Measurements from ENCODE around the gene LGALS4.

LGALS4 gene

DNA sequence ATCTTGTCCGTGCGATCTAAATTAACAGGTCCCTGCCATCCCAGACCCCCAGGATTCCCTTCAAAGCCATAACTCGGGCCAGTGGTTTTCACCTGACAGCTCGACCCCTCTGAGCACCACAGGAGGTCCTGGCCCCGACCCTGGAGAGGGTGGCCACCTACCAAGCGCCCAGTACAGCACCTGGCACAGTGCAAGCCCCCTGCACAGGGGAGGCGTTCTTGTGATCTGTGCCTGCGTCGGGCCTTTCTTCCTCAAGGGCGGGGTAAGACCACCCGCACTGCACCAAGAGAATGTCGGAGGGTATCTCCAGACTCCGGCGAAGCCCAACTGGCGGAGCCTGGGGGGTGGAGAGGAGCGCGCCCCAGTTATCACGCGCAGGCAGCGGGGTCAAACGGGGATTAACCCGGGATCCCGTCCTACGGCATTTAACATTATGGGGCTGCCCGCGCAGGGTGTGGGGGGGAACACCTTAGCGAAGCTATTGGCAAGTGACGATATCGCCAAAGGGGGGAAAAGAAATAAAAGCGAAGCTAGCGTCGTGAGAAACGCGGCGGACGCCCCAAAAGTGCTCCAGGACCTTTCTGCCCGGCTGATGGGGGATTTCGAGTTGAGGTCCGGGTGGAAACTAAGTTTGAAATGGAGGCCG is 38.4 kb upstream of the LGALS4 start:
- peak overlapping the region; percentile 82 for H3K9ac ChIP-seq (ENCODE audit: low read depth, low read length)
- TF ChIP-seq EZH2 (IDR thresholded peaks at IDR 0.05; ENCODE audit: borderline replicate concordance, low read depth, low read length, severe bottlenecking): no peak
- TF ChIP-seq, protein P1, sequence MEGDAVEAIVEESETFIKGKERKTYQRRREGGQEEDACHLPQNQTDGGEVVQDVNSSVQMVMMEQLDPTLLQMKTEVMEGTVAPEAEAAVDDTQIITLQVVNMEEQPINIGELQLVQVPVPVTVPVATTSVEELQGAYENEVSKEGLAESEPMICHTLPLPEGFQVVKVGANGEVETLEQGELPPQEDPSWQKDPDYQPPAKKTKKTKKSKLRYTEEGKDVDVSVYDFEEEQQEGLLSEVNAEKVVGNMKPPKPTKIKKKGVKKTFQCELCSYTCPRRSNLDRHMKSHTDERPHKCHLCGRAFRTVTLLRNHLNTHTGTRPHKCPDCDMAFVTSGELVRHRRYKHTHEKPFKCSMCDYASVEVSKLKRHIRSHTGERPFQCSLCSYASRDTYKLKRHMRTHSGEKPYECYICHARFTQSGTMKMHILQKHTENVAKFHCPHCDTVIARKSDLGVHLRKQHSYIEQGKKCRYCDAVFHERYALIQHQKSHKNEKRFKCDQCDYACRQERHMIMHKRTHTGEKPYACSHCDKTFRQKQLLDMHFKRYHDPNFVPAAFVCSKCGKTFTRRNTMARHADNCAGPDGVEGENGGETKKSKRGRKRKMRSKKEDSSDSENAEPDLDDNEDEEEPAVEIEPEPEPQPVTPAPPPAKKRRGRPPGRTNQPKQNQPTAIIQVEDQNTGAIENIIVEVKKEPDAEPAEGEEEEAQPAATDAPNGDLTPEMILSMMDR (IDR thresholded peaks at IDR 0.05; ENCODE audit: borderline replicate concordance, extremely low read depth, low read length, poor library complexity, severe bottlenecking): no peak
- peak overlapping the region; percentile 92 for H3K4me2 ChIP-seq (ENCODE audit: insufficient read depth, low read length)
- H3K79me2 ChIP-seq (ENCODE audit: insufficient read depth, low read length): peaks cover 41% of the 10 kb centered on the region
- ATAC-seq (ENCODE audit: insufficient read depth, low read depth) (no peak), DNase-seq (peak; percentile 65)
- H3K27me3 ChIP-seq (ENCODE audit: insufficient read depth, low read length, poor library complexity): no peaks in the 10 kb centered on the region
- H3K4me1 ChIP-seq (ENCODE audit: insufficient read depth, low read length): peaks cover 48% of the 10 kb centered on the region
- H2AFZ ChIP-seq (ENCODE audit: low read depth, low read length): peak overlapping the region; percentile 72
- peaks cover 29% of the 10 kb centered on the region for H4K20me1 ChIP-seq (ENCODE audit: insufficient read depth, low read length)
- no peaks in the 10 kb centered on the region for H3K9me3 ChIP-seq (ENCODE audit: insufficient read depth, low read length, severe bottlenecking)
- peak overlapping the region; percentile 93 for H3K27ac ChIP-seq (ENCODE audit: low read length)
- H3K36me3 ChIP-seq (ENCODE audit: insufficient read depth, low read length): peaks cover 30% of the 10 kb centered on the region
- peak overlapping the region; percentile 40 to 78 for H3K4me3 ChIP-seq (ENCODE audit: low read depth in 1 of 2, low read length in 2 of 2)

DNA sequence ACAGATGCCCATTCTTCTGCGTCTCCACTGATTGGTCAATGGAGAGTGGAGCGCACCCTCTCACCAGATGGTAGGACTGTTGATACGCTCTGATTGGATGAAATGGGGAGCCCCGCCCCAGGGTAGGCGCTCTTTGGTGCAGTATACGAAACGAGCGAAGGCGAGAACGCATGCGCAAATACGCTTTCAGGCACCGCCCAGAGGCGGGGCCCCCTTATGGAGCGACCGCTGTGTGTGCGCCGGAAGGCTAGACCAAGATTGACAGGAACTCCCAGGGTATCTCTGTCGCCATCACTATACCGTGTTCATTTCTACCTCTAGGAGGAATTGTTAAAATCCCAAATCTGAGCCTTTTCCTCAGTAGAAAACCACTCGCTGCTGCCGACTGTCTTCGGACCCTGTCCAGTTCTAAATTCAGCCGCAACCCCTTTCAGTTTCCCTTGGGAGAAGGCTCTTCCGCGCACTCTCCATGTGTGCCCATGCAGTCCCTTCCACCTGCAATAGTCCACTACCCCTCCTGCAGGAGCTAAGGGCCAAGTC is 37.8 kb upstream of the LGALS4 start:
- Histone ChIP-seq H3K36me3 (ENCODE audit: insufficient read depth, low read length) (peaks cover 36% of the 10 kb centered on the region), H3K9ac (ENCODE audit: low read depth, low read length) (peak overlapping the region; percentile 82), H3K9me3 (ENCODE audit: insufficient read depth, low read length, severe bottlenecking) (no peaks in the 10 kb centered on the region), H3K79me2 (ENCODE audit: insufficient read depth, low read length) (peaks cover 47% of the 10 kb centered on the region), H3K27ac (ENCODE audit: low read length) (peak overlapping the region; percentile 93), H3K27me3 (ENCODE audit: insufficient read depth, low read length, poor library complexity) (no peaks in the 10 kb centered on the region), H3K4me1 (ENCODE audit: insufficient read depth, low read length) (peaks cover 54% of the 10 kb centered on the region), H4K20me1 (ENCODE audit: insufficient read depth, low read length) (peaks cover 35% of the 10 kb centered on the region), H2AFZ (ENCODE audit: low read depth, low read length) (peak overlapping the region; percentile 72), H3K4me3 (ENCODE audit: low read depth in 1 of 2, low read length in 2 of 2) (peak overlapping the region; percentile 40 to 78), H3K4me2 (ENCODE audit: insufficient read depth, low read length) (peak overlapping the region; percentile 92)
- TF ChIP-seq, protein P1 (IDR thresholded peaks at IDR 0.05; ENCODE audit: borderline replicate concordance, extremely low read depth, low read length, poor library complexity, severe bottlenecking): peak; percentile 15
- TF ChIP-seq EZH2 (IDR thresholded peaks at IDR 0.05; ENCODE audit: borderline replicate concordance, low read depth, low read length, severe bottlenecking): no peak
- DNase-seq: peak; percentile 100
- peak; percentile 84 for ATAC-seq (ENCODE audit: insufficient read depth, low read depth)

DNA sequence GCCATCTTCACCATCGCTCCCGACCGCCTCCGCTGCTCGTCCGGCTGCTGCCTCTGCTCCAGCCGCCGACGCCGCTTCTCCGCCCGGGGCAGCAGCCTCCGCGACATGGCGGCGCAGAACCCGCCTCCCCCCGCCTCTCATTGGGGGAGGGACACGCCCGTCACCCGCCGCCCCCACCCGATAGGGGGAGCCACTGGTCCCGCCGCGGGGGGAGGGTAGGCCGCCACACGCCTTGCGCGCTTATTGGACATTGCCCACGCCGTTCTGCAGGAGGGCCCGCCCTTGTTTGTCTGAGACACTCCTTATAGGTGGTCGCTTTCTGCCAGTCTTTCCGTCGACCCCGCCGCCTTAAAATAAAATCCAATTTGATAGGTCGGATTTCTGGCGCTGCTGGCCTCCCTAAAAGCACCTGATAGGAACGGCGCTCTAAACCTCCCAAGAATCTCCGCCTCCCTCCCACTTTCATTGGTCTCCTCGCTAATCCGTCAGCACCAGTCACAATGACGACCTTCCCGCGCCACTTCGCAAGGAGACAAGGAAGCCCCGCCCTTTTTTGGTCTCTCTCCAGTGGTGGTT is 37.2 kb upstream of the LGALS4 start, which contains the start of gene HNRNPL:
Gene HNRNPL, minus strand, starts transcription at position 127 of the 576 bp plus-strand sequence. Its CDS starts 20 bp downstream, at position 107.
- Histone ChIP-seq H3K4me2 (ENCODE audit: insufficient read depth, low read length) (peak within 1 kb of the TSS; percentile 92), H3K9me3 (ENCODE audit: insufficient read depth, low read length, severe bottlenecking) (no peaks in the 10 kb centered on the region), H3K9ac (ENCODE audit: low read depth, low read length) (peak within 1 kb of the TSS; percentile 99), H3K36me3 (ENCODE audit: insufficient read depth, low read length) (peaks cover 42% of the 10 kb centered on the region), H3K4me1 (ENCODE audit: insufficient read depth, low read length) (peaks cover 57% of the 10 kb centered on the region), H3K4me3 (ENCODE audit: low read depth in 1 of 2, low read length in 2 of 2) (peak within 1 kb of the TSS; percentile 44 to 78), H3K27ac (ENCODE audit: low read length) (peak within 1 kb of the TSS; percentile 93), H3K27me3 (ENCODE audit: insufficient read depth, low read length, poor library complexity) (no peaks in the 10 kb centered on the region), H4K20me1 (ENCODE audit: insufficient read depth, low read length) (peaks cover 41% of the 10 kb centered on the region), H2AFZ (ENCODE audit: low read depth, low read length) (peak within 1 kb of the TSS; percentile 72), H3K79me2 (ENCODE audit: insufficient read depth, low read length) (peaks cover 52% of the 10 kb centered on the region)
- TF ChIP-seq, protein P1 (IDR thresholded peaks at IDR 0.05; ENCODE audit: borderline replicate concordance, extremely low read depth, low read length, poor library complexity, severe bottlenecking): peak; percentile 42
- no peak for TF ChIP-seq EZH2 (IDR thresholded peaks at IDR 0.05; ENCODE audit: borderline replicate concordance, low read depth, low read length, severe bottlenecking)
- no peak for DNase-seq
- peak; percentile 74 for ATAC-seq (ENCODE audit: insufficient read depth, low read depth)

Data from DND-41 (cell line).